SU-DHL-6 (cell line): ENCODE measurements around the gene BBS7.

Source experiments
- H2AFZ ChIP-seq: fragments of 200-600 bp; sonication (generic); 2 replicates; pipeline ENCODE4 v1.6.1; 2014; ENCODE audit warnings: low read depth, mild to moderate bottlenecking, moderate library complexity, mixed read lengths, antibody characterized with exemption, low read length; ENCODE audit not compliant: severe bottlenecking
- H3F3A ChIP-seq: fragments of 200-600 bp; shearing (Covaris generic); 2 replicates; pipeline ENCODE4 v1.6.0; 2016; ENCODE audit warnings: antibody characterized with exemption, mild to moderate bottlenecking; ENCODE audit not compliant: insufficient read depth
- H3K27ac ChIP-seq: fragments of 200-600 bp; sonication (generic); 2 replicates; pipeline ENCODE4 v1.5.1; 2016; ENCODE audit warnings: low read depth, mild to moderate bottlenecking, low read length, moderate library complexity, mixed read lengths
- H3K27me3 ChIP-seq: fragments of 200-600 bp; sonication (generic), shearing (Covaris generic); 2 replicates; pipeline ENCODE4 v1.6.0; 2014; ENCODE audit warnings: mild to moderate bottlenecking, low read length
- H3K36me3 ChIP-seq: fragments of 200-600 bp; sonication (generic); 2 replicates; pipeline ENCODE4 v1.6.1; 2014; ENCODE audit warnings: mild to moderate bottlenecking, low read length, mixed read lengths
- H3K4me2 ChIP-seq: fragments of 300-600, 200-600 bp; shearing (Covaris generic), sonication (generic); 2 replicates; pipeline ENCODE4 v1.6.0; 2014; ENCODE audit warnings: low read length, low read depth, mild to moderate bottlenecking; ENCODE audit not compliant: poor library complexity, severe bottlenecking
- H3K4me3 ChIP-seq: fragments of 200-600 bp; sonication (generic); 2 replicates; pipeline ENCODE4 v1.5.1; 2014; ENCODE audit warnings: antibody characterized with exemption, low read length, mild to moderate bottlenecking, mixed read lengths; ENCODE audit not compliant: insufficient read depth, poor library complexity, severe bottlenecking
- H3K79me2 ChIP-seq: fragments of 200-600 bp; sonication (generic); 2 replicates; pipeline ENCODE4 v1.6.1; 2014; ENCODE audit warnings: mild to moderate bottlenecking, low read length, moderate library complexity; ENCODE audit not compliant: insufficient read depth
- H3K9ac ChIP-seq: fragments of 200-600 bp; sonication (generic); 2 replicates; pipeline ENCODE4 v1.7.0; 2014; ENCODE audit warnings: mild to moderate bottlenecking, low read length
- H3K9me2 ChIP-seq: fragments of 200-600 bp; sonication (generic); replicated peaks from 2 replicates; pipeline ENCODE4 v1.6.1; 2014; ENCODE audit warnings: low read length; ENCODE audit not compliant: insufficient read depth
- H3K9me3 ChIP-seq: fragments of 200-600 bp; sonication (generic); 2 replicates; pipeline ENCODE4 v1.6.1; 2014; ENCODE audit warnings: low read length, mixed read lengths; ENCODE audit not compliant: insufficient read depth
- H4K20me1 ChIP-seq: fragments of 200-600 bp; sonication (generic); 2 replicates; pipeline ENCODE4 v1.6.1; 2014; ENCODE audit warnings: low read depth, mild to moderate bottlenecking, antibody characterized with exemption, low read length, moderate library complexity, mixed read lengths
- EZH2phosphoT487 ChIP-seq: fragments of 200-600 bp; sonication (generic), shearing (Covaris generic); conservative IDR thresholded peaks from 2 replicates; pipeline ENCODE4 v1.6.1; 2018; ENCODE audit warnings: mild to moderate bottlenecking, antibody characterized with exemption, low read length, moderate library complexity, mixed read lengths
- TF ChIP-seq, protein P1 (sequence below): fragments of 200-600 bp; sonication (generic); IDR thresholded peaks from one replicate; pipeline ENCODE4 v1.5.1; 2017; ENCODE audit warnings: antibody characterized with exemption, mild to moderate bottlenecking, low read length, moderate library complexity; ENCODE audit not compliant: insufficient read depth, poor library complexity, severe bottlenecking

The BBS7 gene

GRCh38 chr4:121900132-121900983 lies 30.1 kb upstream of the BBS7 start:
- Histone ChIP-seq H2AFZ (no peak overlapping the region), H3K27me3 (no peaks in the 10 kb centered on the region), H3K36me3 (no peaks in the 10 kb centered on the region), H4K20me1 (no peaks in the 10 kb centered on the region), H3K4me3 (no peak overlapping the region), H3K79me2 (no peaks in the 10 kb centered on the region), H3K9ac (no peak overlapping the region), H3K9me3 (no peaks in the 10 kb centered on the region), H3K4me2 (no peak overlapping the region), H3F3A (no peaks in the 10 kb centered on the region), H3K9me2 (no peaks in the 10 kb centered on the region), H3K27ac (no peak overlapping the region)
- TF ChIP-seq, protein P1, sequence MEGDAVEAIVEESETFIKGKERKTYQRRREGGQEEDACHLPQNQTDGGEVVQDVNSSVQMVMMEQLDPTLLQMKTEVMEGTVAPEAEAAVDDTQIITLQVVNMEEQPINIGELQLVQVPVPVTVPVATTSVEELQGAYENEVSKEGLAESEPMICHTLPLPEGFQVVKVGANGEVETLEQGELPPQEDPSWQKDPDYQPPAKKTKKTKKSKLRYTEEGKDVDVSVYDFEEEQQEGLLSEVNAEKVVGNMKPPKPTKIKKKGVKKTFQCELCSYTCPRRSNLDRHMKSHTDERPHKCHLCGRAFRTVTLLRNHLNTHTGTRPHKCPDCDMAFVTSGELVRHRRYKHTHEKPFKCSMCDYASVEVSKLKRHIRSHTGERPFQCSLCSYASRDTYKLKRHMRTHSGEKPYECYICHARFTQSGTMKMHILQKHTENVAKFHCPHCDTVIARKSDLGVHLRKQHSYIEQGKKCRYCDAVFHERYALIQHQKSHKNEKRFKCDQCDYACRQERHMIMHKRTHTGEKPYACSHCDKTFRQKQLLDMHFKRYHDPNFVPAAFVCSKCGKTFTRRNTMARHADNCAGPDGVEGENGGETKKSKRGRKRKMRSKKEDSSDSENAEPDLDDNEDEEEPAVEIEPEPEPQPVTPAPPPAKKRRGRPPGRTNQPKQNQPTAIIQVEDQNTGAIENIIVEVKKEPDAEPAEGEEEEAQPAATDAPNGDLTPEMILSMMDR = peak; percentile 36
- no peak for TF ChIP-seq EZH2phosphoT487

DNA sequence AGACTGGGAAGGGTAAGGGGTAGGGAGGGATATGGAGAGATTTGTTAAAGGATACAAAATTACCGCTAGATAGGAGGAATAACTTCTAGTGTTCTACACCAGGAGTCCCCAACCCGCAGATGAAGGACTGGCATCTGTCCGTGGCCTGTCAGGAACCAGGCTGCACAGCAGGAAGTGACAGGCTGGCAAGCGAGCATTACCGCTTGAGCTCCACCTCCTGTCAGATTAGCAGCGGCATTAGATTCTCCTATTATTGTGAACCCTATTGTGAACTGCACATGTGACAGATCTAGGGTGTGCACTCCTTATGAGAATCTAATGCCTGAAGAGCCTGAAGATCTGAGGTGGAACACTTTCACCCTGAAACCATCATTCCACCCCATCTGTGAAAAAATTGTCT lies 27.9 kb upstream of the BBS7 start:
- no peaks in the 10 kb centered on the region for H3F3A ChIP-seq
- no peaks in the 10 kb centered on the region for H3K36me3 ChIP-seq
- no peaks in the 10 kb centered on the region for H3K79me2 ChIP-seq
- H3K27ac ChIP-seq = no peak overlapping the region
- no peak overlapping the region for H3K9ac ChIP-seq
- no peak overlapping the region for H3K4me2 ChIP-seq
- H3K4me3 ChIP-seq = no peak overlapping the region
- no peaks in the 10 kb centered on the region for H3K9me3 ChIP-seq
- H3K27me3 ChIP-seq = no peaks in the 10 kb centered on the region
- H4K20me1 ChIP-seq = no peaks in the 10 kb centered on the region
- no peaks in the 10 kb centered on the region for H3K9me2 ChIP-seq
- no peak overlapping the region for H2AFZ ChIP-seq
- TF ChIP-seq EZH2phosphoT487 = no peak
- TF ChIP-seq, protein P1 = no peak

GRCh38 chr4:121888134-121888533 lies 17.9 kb upstream of the BBS7 start:
- Histone ChIP-seq H2AFZ (no peak overlapping the region), H3K27ac (no peak overlapping the region), H3K4me3 (no peak overlapping the region), H3K9ac (no peak overlapping the region), H4K20me1 (no peaks in the 10 kb centered on the region), H3F3A (no peaks in the 10 kb centered on the region), H3K9me2 (no peaks in the 10 kb centered on the region), H3K27me3 (no peaks in the 10 kb centered on the region), H3K4me2 (no peak overlapping the region), H3K9me3 (no peaks in the 10 kb centered on the region), H3K36me3 (no peaks in the 10 kb centered on the region), H3K79me2 (no peaks in the 10 kb centered on the region)
- TF ChIP-seq, protein P1 = no peak
- TF ChIP-seq EZH2phosphoT487 = no peak
